HepG2 (cell line): ENCODE data around the gene TMBIM6. TPM values are rescaled to one million over a fixed set of nuclear protein-coding genes. Genes with fewer than 3 reads are reported as not detected.

Experiments used
- CCDC6 ChIP-seq: sonication (generic); formaldehyde crosslinking; IDR thresholded peaks from 2 replicates; pipeline ENCODE4 v1.8.1; 2022; ENCODE audit warnings: mild to moderate bottlenecking, missing genetic modification reagents, moderate library complexity
- HNF1A ChIP-seq, 2 experiments: sonication (generic) in 1 of 2; formaldehyde crosslinking in 1 of 2; IDR thresholded peaks; 2 replicates each; pipeline versions ENCODE4 v1.4.0 to v1.6.1; 2016 to 2020; ENCODE audit warnings: borderline replicate concordance in 1 of 2, low read depth in 1 of 2, mild to moderate bottlenecking in 1 of 2, missing genetic modification reagents in 1 of 2
- POLR2A ChIP-seq, 2 experiments: IDR thresholded peaks; 2 replicates each; pipeline ENCODE4 v1.6.1; 2011; ENCODE audit warnings: low read depth in 2 of 2, low read length in 2 of 2, mild to moderate bottlenecking in 1 of 2, moderate library complexity in 1 of 2; ENCODE audit not compliant: insufficient read depth in 1 of 2
- SMARCC2 ChIP-seq: fragments of 450-650 bp; IDR thresholded peaks from 2 replicates; pipeline ENCODE4 v1.6.1; 2017; ENCODE audit warnings: antibody characterized with exemption, mild to moderate bottlenecking
- XRCC5 ChIP-seq: fragments of 200-400 bp; formaldehyde crosslinking; optimal IDR thresholded peaks from 2 replicates; pipeline ENCODE3; 2017; ENCODE audit warnings: mild to moderate bottlenecking, low read length
- ZBTB8A ChIP-seq: sonication (generic); formaldehyde crosslinking; IDR thresholded peaks from 2 replicates; pipeline ENCODE4 v1.4.0; 2020; ENCODE audit warnings: mild to moderate bottlenecking, low read depth, missing genetic modification reagents, borderline replicate concordance
- ZNF10 ChIP-seq: sonication (generic); formaldehyde crosslinking; IDR thresholded peaks from 2 replicates; pipeline ENCODE4 v1.4.0; 2020; ENCODE audit warnings: mild to moderate bottlenecking, low read depth, missing genetic modification reagents, borderline replicate concordance
- ZNF343 ChIP-seq: sonication (generic); formaldehyde crosslinking; IDR thresholded peaks from 2 replicates; pipeline ENCODE4 v1.4.0; 2020; ENCODE audit warnings: mild to moderate bottlenecking, missing genetic modification reagents
- ZNF558 ChIP-seq: sonication (generic); formaldehyde crosslinking; IDR thresholded peaks from 2 replicates; pipeline ENCODE4 v1.9.0; 2022; ENCODE audit warnings: mild to moderate bottlenecking, missing genetic modification reagents, borderline replicate concordance
- ZNF576 ChIP-seq: sonication (generic); formaldehyde crosslinking; IDR thresholded peaks from 2 replicates; pipeline ENCODE4 v1.4.0; 2020; ENCODE audit warnings: mild to moderate bottlenecking, missing genetic modification reagents
- ZNF605 ChIP-seq: sonication (generic); formaldehyde crosslinking; IDR thresholded peaks from 2 replicates; pipeline ENCODE4 v1.8.0; 2022; ENCODE audit warnings: mild to moderate bottlenecking, missing genetic modification reagents
- ZNF644 ChIP-seq: IDR thresholded peaks from 2 replicates; pipeline ENCODE4 v1.6.1; 2016; ENCODE audit warnings: low read depth
- ZNF768 ChIP-seq: sonication (generic); formaldehyde crosslinking; IDR thresholded peaks from 2 replicates; pipeline ENCODE4 v1.4.0; 2020; ENCODE audit warnings: missing genetic modification reagents
- ZNF879 ChIP-seq: sonication (generic); formaldehyde crosslinking; IDR thresholded peaks from 2 replicates; pipeline ENCODE4 v1.8.1; 2023; ENCODE audit warnings: missing genetic modification reagents
- polyA plus RNA-seq, 8 experiments: library from polyadenylated mRNA; depleted of rRNA in 3 of 8; stranded (reverse) in 7 of 8; unstranded in 1 of 8; fragments of >200 nt; fragmentation: Illumina TruSeq in 4 of 8; extraction: Trizol in 4 of 8; gene quantifications; 2 replicates each; pipeline versions ENCODE4 v1.2.1 to v1.2.3, GENCODE V29; 2011 to 2016; ENCODE audit warnings: low read depth in 4 of 8, missing spikeins in 1 of 8, mixed read lengths in 1 of 8; ENCODE audit not compliant: insufficient read depth in 1 of 8
- total RNA-seq, 5 experiments: library from RNA; depleted of rRNA; stranded (reverse); fragments of >200 nt; fragmentation: Illumina TruSeq; extraction: Trizol; gene quantifications; 2 replicates each; pipeline ENCODE4 v1.2.3, GENCODE V29; 2016; ENCODE audit warnings: low read depth in 1 of 5
- TF ChIP-seq, protein P1 (sequence below): sonication (generic); formaldehyde crosslinking; IDR thresholded peaks from 2 replicates; pipeline ENCODE4 v1.5.0; 2020; ENCODE audit warnings: missing genetic modification reagents, mild to moderate bottlenecking, borderline replicate concordance
- TF ChIP-seq, protein P2 (sequence below): sonication (generic); formaldehyde crosslinking; IDR thresholded peaks from 2 replicates; pipeline ENCODE4 v1.4.0; 2020; ENCODE audit warnings: missing genetic modification reagents
- TF ChIP-seq, protein P3 (sequence below): sonication (generic); formaldehyde crosslinking; IDR thresholded peaks from 2 replicates; pipeline ENCODE4 v1.9.0; 2021; ENCODE audit warnings: missing genetic modification reagents, borderline replicate concordance
- TF ChIP-seq, protein P4 (sequence below): IDR thresholded peaks from 2 replicates; pipeline ENCODE4 v1.6.1; 2016; ENCODE audit warnings: mild to moderate bottlenecking

Gene TMBIM6
- total and polyA plus RNA-seq, 2 of the 13 experiments (the other 11 are each of a cell fraction or from before 2014, with no cell fraction given), result 412 to 468 TPM

DNA sequence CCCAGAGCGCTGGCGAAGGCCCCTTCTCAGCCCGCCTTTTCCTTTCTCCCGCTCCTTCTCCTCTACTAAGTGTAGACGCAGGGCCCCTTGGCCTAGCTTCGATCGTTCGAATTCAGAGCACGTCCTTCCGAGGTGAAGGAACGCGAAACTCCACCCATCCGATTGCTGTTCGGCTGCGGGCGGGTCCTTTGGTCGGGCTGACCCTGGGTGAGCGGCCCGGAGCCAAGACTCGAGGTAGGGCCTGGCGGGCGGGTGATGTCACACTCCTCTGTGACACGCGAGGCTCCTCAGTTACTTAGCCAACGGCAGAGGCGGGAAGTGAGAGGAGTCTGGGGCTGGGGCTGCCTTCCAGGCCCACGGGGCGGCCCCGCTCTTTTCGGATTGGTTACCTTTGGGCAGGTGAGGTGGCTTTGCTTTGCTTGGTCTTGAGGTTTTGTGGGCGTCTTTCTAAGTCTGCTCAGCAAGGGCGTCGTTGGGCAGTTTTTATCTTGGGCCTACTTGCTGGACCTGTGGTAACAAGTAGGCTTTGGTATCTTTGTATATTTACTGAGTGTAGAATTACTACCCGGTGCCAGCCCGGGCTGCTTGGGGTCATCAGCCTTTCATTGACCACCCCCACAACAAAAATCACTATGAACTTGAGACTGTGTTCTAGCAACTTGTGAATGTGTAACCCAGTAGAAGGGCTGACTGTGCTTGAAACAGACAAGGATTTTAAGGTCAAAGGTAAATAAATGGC lies 694 bp downstream of the TMBIM6 start (continued):
- TF ChIP-seq, protein P1, sequence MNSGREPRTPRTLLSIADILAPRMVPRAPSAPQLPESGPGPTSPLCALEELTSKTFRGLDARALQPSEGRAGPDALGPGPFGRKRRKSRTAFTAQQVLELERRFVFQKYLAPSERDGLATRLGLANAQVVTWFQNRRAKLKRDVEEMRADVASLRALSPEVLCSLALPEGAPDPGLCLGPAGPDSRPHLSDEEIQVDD (CRISPR knock-in tag), result no peak
- TF ChIP-seq, protein P2, sequence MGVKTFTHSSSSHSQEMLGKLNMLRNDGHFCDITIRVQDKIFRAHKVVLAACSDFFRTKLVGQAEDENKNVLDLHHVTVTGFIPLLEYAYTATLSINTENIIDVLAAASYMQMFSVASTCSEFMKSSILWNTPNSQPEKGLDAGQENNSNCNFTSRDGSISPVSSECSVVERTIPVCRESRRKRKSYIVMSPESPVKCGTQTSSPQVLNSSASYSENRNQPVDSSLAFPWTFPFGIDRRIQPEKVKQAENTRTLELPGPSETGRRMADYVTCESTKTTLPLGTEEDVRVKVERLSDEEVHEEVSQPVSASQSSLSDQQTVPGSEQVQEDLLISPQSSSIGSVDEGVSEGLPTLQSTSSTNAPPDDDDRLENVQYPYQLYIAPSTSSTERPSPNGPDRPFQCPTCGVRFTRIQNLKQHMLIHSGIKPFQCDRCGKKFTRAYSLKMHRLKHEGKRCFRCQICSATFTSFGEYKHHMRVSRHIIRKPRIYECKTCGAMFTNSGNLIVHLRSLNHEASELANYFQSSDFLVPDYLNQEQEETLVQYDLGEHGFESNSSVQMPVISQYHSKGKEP (CRISPR knock-in tag), result no peak
- TF ChIP-seq CCDC6 (CRISPR knock-in tag), result no peak
- peak in 1 of 2 experiments; percentile 60; a peak in 1 of 4 replicates for TF ChIP-seq POLR2A (IDR thresholded peaks at IDR 0.05; ENCODE audit: insufficient read depth in 1 of 2, low read depth in 2 of 2, low read length in 2 of 2)
- 0 out of 2 replicates have a peak, but pooled peaks have one; percentile 20 for TF ChIP-seq ZNF644 (CRISPR knock-in tag)
- peak; percentile 49; the same call in 1 of the 2 replicates for TF ChIP-seq ZBTB8A (CRISPR knock-in tag)
- peak; percentile 44 for TF ChIP-seq XRCC5
- no peak for TF ChIP-seq ZNF576 (CRISPR knock-in tag)
- TF ChIP-seq ZNF558 (CRISPR knock-in tag), result 0 out of 2 replicates have a peak, but pooled peaks have one; percentile 32
- peak; percentile 35; the same call in 1 of the 2 replicates for TF ChIP-seq ZNF879
- peak; percentile 47; the same call in 1 of the 2 replicates for TF ChIP-seq HNF1A (IDR thresholded peaks at IDR 0.05; ENCODE audit: low read depth)
- peak; percentile 25; the same call in 1 of the 2 replicates for TF ChIP-seq HNF1A (CRISPR knock-in tag; IDR thresholded peaks at IDR 0.05; ENCODE audit: borderline replicate concordance)
- TF ChIP-seq, protein P3, sequence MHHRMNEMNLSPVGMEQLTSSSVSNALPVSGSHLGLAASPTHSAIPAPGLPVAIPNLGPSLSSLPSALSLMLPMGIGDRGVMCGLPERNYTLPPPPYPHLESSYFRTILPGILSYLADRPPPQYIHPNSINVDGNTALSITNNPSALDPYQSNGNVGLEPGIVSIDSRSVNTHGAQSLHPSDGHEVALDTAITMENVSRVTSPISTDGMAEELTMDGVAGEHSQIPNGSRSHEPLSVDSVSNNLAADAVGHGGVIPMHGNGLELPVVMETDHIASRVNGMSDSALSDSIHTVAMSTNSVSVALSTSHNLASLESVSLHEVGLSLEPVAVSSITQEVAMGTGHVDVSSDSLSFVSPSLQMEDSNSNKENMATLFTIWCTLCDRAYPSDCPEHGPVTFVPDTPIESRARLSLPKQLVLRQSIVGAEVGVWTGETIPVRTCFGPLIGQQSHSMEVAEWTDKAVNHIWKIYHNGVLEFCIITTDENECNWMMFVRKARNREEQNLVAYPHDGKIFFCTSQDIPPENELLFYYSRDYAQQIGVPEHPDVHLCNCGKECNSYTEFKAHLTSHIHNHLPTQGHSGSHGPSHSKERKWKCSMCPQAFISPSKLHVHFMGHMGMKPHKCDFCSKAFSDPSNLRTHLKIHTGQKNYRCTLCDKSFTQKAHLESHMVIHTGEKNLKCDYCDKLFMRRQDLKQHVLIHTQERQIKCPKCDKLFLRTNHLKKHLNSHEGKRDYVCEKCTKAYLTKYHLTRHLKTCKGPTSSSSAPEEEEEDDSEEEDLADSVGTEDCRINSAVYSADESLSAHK (CRISPR knock-in tag), result no peak
- no peak for TF ChIP-seq ZNF605 (CRISPR knock-in tag)
- no peak for TF ChIP-seq ZNF343
- TF ChIP-seq SMARCC2, result no peak
- no peak for TF ChIP-seq ZNF10 (CRISPR knock-in tag)
- TF ChIP-seq, protein P4, sequence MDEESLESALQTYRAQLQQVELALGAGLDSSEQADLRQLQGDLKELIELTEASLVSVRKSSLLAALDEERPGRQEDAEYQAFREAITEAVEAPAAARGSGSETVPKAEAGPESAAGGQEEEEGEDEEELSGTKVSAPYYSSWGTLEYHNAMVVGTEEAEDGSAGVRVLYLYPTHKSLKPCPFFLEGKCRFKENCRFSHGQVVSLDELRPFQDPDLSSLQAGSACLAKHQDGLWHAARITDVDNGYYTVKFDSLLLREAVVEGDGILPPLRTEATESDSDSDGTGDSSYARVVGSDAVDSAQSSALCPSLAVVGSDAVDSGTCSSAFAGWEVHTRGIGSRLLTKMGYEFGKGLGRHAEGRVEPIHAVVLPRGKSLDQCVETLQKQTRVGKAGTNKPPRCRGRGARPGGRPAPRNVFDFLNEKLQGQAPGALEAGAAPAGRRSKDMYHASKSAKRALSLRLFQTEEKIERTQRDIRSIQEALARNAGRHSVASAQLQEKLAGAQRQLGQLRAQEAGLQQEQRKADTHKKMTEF (CRISPR knock-in tag), result no peak; the same call in 1 of the 2 replicates
- no peak for TF ChIP-seq ZNF768 (CRISPR knock-in tag)
